HG03575 (cell line): ENCODE measurements around the gene SGSM1.

Experiments used
- ATAC-seq: cut with Tn5 transposase; IDR thresholded peaks from one replicate; pipeline ENCODE4 v1.9.1; 2021; ENCODE audit not compliant: unreplicated experiment, insufficient number of reproducible peaks, low FRiP score; ENCODE audit errors: extremely low read depth

The SGSM1 gene

DNA sequence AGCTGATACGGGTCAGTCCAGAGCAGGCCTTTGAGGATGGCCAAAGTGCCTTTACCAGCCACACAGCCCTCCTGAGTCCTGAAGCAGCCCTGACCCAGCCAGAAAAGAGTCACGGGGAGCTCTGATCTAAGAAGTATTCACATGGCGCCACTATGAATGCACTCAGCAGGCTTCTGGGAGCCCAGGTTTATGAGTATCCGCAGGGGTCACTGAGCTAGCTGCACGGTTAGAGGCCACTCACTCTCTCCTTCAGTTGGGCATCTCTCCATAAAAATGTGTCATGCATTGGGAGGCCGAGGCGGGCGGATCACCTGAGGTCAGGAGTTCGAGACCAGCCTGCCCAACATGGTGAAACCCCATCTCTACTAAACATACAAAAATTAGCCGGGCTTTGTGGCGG is 156.8 kb downstream of the SGSM1 start:
- no peak for ATAC-seq

DNA sequence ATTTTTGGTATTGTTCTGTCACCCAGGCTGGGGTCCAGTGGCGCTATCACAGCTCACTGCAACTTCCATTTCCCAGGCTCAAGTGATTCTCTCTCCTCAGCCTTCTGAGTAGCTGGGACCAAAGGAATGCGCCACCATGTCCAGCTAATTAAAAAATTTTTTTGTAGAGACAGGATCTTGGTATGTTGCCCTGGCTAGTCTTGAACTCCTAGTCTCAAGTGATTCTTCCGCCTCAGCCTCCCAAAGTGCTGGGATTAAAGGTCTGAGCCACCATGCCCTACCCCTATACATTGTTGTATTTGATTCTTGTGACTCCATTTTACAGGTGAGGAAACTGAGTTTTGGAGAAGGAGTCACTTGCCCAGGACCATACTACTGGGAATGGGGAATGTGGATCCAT is 158.4 kb downstream of the SGSM1 start:
- ATAC-seq = no peak

DNA sequence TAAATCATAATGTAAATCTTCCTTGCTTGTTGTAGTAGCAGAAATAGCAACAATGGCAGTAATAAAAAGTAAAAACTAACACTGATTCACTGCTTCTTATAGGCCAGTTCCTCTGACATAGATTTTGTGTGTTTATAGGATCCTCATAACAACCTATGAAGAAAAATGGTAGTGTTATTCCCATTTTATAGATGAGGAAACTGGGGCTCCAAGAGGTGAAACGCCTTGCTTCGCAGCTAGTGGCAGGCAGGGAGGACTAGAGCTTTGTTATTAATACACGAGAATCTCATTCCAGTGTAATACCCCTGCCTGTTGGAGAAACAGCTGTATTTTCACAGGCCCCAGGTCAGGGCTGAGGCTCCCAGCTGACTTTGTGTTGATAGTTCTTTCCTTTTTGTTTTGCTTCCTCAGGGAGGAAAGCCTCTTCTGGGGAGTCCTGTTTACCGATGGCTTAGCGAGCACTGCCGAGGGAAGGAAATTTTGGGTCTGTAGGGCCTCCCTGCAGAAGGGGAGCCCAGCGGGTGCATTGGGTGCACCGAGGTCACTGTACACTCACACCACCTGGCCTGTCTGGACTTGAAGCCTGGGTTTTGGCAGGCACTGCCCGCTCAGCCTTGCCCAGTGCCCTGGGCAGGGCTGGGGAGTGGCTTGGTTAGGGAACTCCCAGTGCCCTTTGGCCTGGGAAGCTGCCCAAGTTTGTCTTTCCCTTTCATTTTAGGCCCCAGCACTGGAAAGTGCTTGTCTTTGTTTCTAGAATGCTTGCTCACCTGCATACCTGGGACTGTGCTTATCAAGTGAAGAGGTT is 160.0 kb downstream of the SGSM1 start:
- no peak for ATAC-seq

DNA sequence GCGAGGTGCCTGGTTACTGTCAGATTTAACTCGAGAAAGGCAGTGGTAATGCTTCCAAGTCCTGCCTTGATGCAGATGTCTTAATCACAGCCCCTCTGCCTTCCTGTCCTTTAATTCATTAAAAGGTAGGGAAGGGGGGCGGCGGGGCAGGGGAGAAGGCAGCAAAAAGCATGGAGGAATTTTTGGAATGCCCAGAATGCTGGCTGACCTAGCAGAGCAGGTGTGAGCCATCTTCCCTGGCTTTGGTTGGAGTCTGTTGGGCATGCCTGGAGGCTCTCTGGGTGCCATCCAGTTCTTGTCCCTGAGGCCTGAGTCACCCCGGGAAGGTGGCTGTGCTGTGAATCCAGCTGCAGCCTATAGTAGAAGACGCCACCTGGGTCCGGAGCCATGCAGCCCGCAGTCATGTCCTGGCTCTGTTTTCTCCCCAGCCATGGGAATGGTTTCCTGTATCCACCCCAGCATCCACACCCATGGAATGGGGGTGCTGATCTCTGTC is 162.1 kb downstream of the SGSM1 start:
- no peak for ATAC-seq

DNA sequence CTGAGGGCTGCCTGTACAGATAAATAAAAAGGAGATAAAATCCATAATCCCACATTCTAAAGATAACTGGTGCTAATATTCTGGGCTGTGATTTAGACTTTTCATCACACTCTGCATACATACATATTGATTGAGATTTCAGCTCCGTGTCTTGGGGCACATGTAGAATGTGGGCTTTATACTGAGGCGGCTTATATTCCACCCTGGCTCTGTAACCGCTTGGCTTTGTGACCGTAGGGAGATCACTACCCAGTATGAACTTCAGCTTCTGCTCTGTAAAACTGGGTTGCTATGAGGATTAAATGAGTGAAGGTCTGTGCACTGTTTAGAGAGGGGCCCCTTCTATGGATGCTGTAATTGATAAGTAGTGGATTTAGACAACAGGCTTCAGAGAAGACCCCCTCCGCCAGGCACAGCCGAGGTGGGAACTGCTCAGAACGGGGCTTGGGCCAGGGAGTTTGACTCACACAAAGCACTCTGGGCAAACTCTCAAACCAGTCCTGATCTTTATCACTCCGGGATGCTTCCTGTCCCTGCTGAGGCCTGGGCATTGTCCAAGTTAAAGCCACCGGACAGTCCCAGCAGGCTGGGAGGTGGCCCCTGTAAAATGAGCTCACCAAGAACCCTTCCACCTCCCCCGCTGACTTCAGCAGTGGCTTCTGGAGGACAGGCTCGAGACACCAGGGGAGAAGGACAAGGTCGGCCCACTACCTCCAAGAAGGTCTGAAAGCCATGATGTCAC is 163.7 kb downstream of the SGSM1 start:
- no peak for ATAC-seq

DNA sequence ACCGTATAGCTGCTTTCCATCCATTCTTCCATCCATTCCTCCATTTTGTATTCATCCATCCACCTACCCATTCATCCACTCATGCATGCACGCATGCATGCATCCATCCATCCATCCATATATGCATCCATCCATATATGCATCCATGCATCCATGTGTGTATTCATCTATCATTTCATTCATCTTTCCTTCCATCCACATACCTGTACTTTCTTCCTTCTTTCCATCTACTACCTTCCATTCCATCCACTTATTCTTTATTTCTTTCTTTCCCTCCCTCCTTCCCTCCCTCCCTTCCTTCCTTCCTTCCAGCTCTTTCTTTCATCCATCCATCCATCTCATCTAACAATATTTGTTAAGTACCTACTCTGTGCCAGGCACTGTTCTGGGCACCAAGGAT is 166.4 kb downstream of the SGSM1 start:
- no peak for ATAC-seq

DNA sequence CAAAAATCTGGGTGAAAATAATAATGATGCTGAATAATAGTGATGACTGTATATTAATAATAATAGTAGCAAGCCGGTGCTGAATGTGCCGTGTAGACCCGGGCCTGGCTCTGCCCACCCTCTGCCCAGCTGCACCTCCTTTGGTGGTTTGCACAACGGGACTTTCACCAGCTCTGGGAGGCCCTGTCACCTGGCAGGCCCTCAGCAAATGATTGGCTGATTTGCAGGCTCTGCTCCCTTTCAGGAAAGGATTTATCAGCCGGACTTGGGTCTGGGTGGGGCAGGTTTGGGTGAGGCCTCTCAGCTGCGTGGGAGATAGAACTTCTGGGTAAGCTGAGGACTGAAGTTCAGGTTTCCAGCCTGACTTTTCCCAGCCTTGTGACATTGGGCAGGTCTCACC is 167.9 kb downstream of the SGSM1 start:
- no peak for ATAC-seq

DNA sequence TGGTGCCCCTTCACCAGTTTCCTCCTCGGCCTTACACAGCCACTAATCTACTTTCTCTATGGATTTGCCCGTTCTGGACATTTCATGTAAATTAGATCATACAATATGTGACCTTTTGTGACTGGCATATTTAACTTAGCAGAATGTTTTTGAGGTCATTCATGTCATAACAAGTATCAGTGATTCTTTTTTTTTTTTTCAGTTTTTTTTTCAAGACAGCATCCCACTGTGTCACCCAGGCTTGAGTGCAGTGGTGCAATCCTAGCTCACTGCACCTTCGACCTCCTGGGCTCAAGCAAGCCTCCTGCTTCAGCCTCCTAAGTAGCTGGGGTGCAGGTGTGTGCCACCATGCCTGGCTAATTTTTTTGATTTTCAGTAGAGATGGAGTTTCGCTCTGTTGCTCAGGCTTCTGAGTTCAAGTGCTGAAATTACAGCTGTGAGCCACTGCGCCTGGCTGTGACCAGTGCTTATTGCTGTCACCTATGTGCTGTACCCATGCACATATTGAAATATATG is 169.2 kb downstream of the SGSM1 start:
- no peak for ATAC-seq

DNA sequence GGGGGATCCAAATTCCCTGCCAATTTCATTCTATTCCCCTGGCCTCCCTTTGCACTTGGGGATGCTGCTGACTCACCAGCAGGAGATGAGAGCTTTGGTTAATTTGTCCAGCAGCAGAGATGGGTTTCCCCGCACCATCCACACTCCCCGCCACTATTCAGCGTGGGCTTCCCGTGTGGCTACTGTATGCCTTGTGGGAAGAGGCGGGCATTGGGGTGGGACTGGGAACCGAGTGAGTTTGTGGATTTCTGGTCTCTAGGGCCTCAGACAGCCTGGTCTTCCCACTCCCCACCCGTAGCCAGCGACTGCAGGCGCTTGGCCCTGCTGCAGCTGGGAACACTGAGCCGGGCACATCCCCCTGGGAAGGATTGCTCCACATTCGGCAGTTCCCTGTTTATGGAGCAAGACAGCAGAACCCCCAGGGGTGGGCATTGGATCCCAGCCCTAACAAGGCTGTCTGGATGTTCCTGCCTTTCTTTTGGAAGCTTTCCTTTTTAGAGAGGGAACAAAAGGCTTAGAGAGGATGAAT is 169.9 kb downstream of the SGSM1 start:
- ATAC-seq = no peak

DNA sequence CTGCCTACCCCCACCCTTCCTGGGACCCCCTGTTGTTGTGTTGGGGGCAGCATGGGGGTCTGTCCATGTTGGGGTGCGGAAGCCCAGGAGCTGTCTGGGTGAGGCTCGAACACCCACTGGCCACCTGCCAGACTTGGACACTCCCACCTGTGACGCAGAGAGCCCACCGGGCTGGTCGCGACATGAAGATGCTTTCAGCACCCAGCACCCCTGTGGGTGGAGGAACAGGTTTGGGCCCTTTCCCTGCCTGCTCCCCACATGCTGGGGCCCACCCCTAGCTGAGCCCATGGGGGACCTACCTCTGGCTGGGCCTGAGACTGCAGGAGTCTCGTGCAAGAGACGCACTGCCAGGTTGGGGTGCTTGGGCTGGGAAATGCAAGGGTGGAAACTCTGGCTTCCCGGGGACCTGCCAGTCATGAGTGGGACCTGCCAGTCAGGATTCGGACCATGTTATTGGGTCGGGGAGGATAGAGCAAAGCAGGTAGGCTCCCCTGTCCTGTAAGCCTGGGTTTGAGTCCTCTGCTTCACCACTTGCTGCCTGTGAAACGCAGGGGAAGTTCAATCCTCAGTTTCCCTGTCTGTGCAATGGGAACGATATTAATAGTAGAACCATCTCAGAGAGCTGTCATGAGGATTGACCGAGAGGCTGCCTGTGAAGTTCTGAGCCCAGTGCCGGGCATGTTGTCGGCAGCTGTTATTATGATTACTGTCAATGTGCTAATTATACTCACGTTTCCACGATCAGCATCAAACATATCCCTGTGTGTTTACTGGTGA is 170.6 kb downstream of the SGSM1 start:
- no peak for ATAC-seq
